ENCODE measurements around the gene CD101. TPM values are rescaled to one million over a fixed set of nuclear protein-coding genes. Genes with fewer than 3 reads are reported as not detected.

The CD101 gene
- total RNA-seq, 2 experiments from 2014 or later = not detected

- no peak overlapping the region for H2AFZ ChIP-seq (ENCODE audit: low read length)
- POLR2A ChIA-PET = interaction anchor here (1.6 kb wide), 1 partner anchor 9 kb away, joined by 3 read pairs; no protein-coding TSS in a partner anchor
- no peak overlapping the region for H3K27ac ChIP-seq (ENCODE audit: low read depth, low read length, poor library complexity, severe bottlenecking)
- H3K4me2 ChIP-seq (ENCODE audit: low read length) = no peak overlapping the region
- no peak for DNase-seq (ENCODE audit: low spot score)
- no peaks in the 10 kb centered on the region for H3K9me3 ChIP-seq (ENCODE audit: low read length)
- no peaks in the 10 kb centered on the region for H3K4me1 ChIP-seq (ENCODE audit: insufficient read depth, low read length, poor library complexity, severe bottlenecking)
- H3K79me2 ChIP-seq (ENCODE audit: insufficient read depth, low read depth, low read length) = peaks cover 24% of the 10 kb centered on the region; the same call in 1 of the 2 replicates
- BruUV-seq (replicated peaks) = no TSS peak
- CTCF ChIA-PET (ENCODE audit: unreplicated experiment) = no interaction called here
- TF ChIP-seq EZH2phosphoT487 (IDR thresholded peaks at IDR 0.05; ENCODE audit: borderline replicate concordance, low read depth, low read length) (no peak), CTCF (conservative IDR thresholded peaks at IDR 0.05; ENCODE audit: low read length) (peak; percentile 44; the same call in 1 of the 2 replicates)
- no peaks in the 10 kb centered on the region for H3K9me2 ChIP-seq (ENCODE audit: insufficient read depth, low read length)
- H3K36me3 ChIP-seq (ENCODE audit: insufficient read depth, low read length) = peaks cover 93% of the 10 kb centered on the region
- no peak overlapping the region for H3K4me3 ChIP-seq (ENCODE audit: low read depth, low read length, poor library complexity, severe bottlenecking)
- no peaks in the 10 kb centered on the region for H4K20me1 ChIP-seq (ENCODE audit: insufficient read depth, low read length)
- intact Hi-C loops (cut with micrococcal nuclease; ENCODE audit: unreplicated experiment) = loop anchor here (10.0 kb wide), 1 partner anchor 855 kb away; the partner anchor contains the start of genes GDAP2 and WDR3
These were observed 67.8 kb downstream of the CD101 start for GRCh38 chr1:117069220-117069844.

DNA sequence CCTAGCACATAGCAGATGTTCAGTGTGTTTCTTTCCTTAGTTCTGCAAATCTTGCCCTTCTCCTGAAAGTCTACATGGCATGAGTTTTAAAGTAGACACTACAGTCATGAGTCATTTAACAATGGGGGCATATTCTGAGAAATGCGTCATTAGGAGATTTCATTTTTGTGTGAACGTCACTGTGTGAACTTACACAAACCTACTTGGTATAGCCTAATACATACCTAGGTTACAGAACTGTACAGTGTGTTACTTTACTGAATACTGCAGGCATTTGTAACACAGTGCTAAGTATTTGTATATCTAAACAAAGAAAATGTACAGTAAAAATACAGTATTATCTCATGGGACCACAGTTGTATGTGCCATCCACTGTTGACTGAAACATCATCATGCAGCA lies 68.6 kb downstream of the CD101 start:
- no peak overlapping the region for H3K27ac ChIP-seq (ENCODE audit: low read depth, low read length, poor library complexity, severe bottlenecking)
- H3K4me1 ChIP-seq (ENCODE audit: insufficient read depth, low read length, poor library complexity, severe bottlenecking) = no peaks in the 10 kb centered on the region
- H4K20me1 ChIP-seq (ENCODE audit: insufficient read depth, low read length) = no peaks in the 10 kb centered on the region
- no peaks in the 10 kb centered on the region for H3K9me2 ChIP-seq (ENCODE audit: insufficient read depth, low read length)
- ChIA-PET CTCF (ENCODE audit: unreplicated experiment) (no interaction called here), POLR2A (interaction anchor here (0.5 to 0.7 kb wide), 3 partner anchors 9 to 633 kb away, joined by 3 to 5 read pairs (median 4); no protein-coding TSS in a partner anchor)
- intact Hi-C loops (cut with micrococcal nuclease; ENCODE audit: unreplicated experiment) = no loop called here
- H3K4me3 ChIP-seq (ENCODE audit: low read depth, low read length, poor library complexity, severe bottlenecking) = no peak overlapping the region
- DNase-seq (ENCODE audit: low spot score) = no peak
- H2AFZ ChIP-seq (ENCODE audit: low read length) = no peak overlapping the region
- TF ChIP-seq CTCF (conservative IDR thresholded peaks at IDR 0.05; ENCODE audit: low read length) = no peak
- no peak for TF ChIP-seq EZH2phosphoT487 (IDR thresholded peaks at IDR 0.05; ENCODE audit: borderline replicate concordance, low read depth, low read length)
- BruUV-seq (replicated peaks) = no TSS peak
- no peak overlapping the region for H3K4me2 ChIP-seq (ENCODE audit: low read length)
- H3K9me3 ChIP-seq (ENCODE audit: low read length) = no peaks in the 10 kb centered on the region
- peaks cover 93% of the 10 kb centered on the region for H3K36me3 ChIP-seq (ENCODE audit: insufficient read depth, low read length)
- peaks cover 18% of the 10 kb centered on the region; the same call in 1 of the 2 replicates for H3K79me2 ChIP-seq (ENCODE audit: insufficient read depth, low read depth, low read length)

DNA sequence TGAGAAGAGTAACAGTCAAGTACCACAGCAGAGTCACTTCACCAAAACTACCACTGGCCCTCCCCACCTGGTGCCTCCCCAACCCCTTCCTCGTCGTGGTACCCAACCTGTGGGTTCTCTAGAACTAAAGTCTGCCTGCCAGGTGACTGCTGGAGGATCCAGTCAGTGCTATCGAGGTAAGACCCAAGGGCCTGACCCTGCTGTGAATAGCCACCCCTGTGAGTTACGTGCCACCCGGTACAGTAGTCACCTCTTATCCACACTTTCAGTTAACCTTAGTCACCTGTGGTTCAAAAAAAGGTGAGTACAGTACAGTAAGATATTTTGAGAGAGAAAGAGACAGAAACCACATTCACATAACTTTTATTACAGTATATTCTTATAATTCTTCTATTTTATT lies 75.1 kb downstream of the CD101 start:
- Histone ChIP-seq H2AFZ (ENCODE audit: low read length) (no peak overlapping the region), H3K36me3 (ENCODE audit: insufficient read depth, low read length) (peaks cover 95% of the 10 kb centered on the region), H3K27ac (ENCODE audit: low read depth, low read length, poor library complexity, severe bottlenecking) (no peak overlapping the region), H3K4me2 (ENCODE audit: low read length) (no peak overlapping the region), H3K4me3 (ENCODE audit: low read depth, low read length, poor library complexity, severe bottlenecking) (no peak overlapping the region), H3K4me1 (ENCODE audit: insufficient read depth, low read length, poor library complexity, severe bottlenecking) (no peaks in the 10 kb centered on the region), H3K9me3 (ENCODE audit: low read length) (no peaks in the 10 kb centered on the region), H3K9me2 (ENCODE audit: insufficient read depth, low read length) (no peaks in the 10 kb centered on the region), H4K20me1 (ENCODE audit: insufficient read depth, low read length) (no peaks in the 10 kb centered on the region), H3K79me2 (ENCODE audit: insufficient read depth, low read depth, low read length) (no peaks in the 10 kb centered on the region)
- no TSS peak for BruUV-seq (replicated peaks)
- ChIA-PET POLR2A (interaction anchor here (0.5 to 1.3 kb wide), 3 partner anchors 12 to 509 kb away, joined by 3 read pairs; partner anchors contain the start of gene TTF2), CTCF (ENCODE audit: unreplicated experiment) (no interaction called here)
- TF ChIP-seq EZH2phosphoT487 (IDR thresholded peaks at IDR 0.05; ENCODE audit: borderline replicate concordance, low read depth, low read length) (no peak), CTCF (conservative IDR thresholded peaks at IDR 0.05; ENCODE audit: low read length) (no peak)
- intact Hi-C loops (cut with micrococcal nuclease; ENCODE audit: unreplicated experiment) = no loop called here
- DNase-seq (ENCODE audit: low spot score) = no peak
